Dermis lymphatic vessel endothelial cell (primary cell): ENCODE measurements around the gene CHD8. TPM values are rescaled to one million over a fixed set of nuclear protein-coding genes. Genes with fewer than 3 reads are reported as not detected.

Experiments
- total RNA-seq: library from RNA; depleted of rRNA; stranded (reverse); fragments of >200 nt; gene quantifications from 2 replicates; pipeline ENCODE4 v1.2.1, GENCODE V29; 2014

CHD8 gene, protein sequence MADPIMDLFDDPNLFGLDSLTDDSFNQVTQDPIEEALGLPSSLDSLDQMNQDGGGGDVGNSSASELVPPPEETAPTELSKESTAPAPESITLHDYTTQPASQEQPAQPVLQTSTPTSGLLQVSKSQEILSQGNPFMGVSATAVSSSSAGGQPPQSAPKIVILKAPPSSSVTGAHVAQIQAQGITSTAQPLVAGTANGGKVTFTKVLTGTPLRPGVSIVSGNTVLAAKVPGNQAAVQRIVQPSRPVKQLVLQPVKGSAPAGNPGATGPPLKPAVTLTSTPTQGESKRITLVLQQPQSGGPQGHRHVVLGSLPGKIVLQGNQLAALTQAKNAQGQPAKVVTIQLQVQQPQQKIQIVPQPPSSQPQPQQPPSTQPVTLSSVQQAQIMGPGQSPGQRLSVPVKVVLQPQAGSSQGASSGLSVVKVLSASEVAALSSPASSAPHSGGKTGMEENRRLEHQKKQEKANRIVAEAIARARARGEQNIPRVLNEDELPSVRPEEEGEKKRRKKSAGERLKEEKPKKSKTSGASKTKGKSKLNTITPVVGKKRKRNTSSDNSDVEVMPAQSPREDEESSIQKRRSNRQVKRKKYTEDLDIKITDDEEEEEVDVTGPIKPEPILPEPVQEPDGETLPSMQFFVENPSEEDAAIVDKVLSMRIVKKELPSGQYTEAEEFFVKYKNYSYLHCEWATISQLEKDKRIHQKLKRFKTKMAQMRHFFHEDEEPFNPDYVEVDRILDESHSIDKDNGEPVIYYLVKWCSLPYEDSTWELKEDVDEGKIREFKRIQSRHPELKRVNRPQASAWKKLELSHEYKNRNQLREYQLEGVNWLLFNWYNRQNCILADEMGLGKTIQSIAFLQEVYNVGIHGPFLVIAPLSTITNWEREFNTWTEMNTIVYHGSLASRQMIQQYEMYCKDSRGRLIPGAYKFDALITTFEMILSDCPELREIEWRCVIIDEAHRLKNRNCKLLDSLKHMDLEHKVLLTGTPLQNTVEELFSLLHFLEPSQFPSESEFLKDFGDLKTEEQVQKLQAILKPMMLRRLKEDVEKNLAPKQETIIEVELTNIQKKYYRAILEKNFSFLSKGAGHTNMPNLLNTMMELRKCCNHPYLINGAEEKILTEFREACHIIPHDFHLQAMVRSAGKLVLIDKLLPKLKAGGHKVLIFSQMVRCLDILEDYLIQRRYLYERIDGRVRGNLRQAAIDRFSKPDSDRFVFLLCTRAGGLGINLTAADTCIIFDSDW (N-terminal part only)
- 51.8 and 54.0 TPM in 2 replicates for total RNA-seq

DNA sequence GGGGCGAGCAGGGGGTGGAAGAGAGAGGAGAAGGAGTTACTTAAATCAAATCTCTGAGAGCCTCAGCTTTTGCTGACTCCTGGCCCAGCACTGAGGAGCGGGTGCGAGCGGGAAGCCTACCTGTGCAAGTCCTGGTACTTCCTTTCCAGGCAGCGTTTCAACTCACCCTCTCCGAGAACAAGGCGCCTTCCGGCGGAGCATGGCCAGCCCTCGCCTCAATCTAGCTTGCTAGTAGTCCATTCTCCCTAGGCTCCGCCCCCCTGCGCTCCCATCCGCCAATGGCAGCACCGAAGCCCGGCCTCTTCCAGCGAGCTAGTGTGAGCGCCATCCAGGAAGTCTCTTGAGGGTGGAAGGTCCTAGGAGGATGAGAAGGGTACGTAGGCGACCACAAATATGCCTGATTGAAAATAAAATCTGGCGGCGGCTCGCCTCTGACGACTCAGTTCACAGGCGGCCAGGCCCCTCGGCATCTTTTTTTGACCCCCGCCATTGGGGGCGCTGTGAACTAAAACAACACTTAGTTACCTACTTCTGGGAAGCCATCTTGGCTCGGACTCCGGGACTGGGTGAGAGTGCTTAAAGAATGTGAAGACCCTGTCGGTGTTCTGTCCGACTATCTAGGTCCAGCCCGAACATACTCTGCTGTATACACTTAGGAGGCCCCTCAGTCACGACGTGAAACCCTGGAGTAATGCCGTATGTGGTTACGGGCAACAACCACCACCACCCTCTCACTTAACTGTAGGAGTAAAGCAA is at the start of gene CHD8:
Gene CHD8 (minus strand): TSS at position 212 of the 756 bp plus-strand sequence. CDS start 24,480 bp downstream, outside the sequence.

DNA sequence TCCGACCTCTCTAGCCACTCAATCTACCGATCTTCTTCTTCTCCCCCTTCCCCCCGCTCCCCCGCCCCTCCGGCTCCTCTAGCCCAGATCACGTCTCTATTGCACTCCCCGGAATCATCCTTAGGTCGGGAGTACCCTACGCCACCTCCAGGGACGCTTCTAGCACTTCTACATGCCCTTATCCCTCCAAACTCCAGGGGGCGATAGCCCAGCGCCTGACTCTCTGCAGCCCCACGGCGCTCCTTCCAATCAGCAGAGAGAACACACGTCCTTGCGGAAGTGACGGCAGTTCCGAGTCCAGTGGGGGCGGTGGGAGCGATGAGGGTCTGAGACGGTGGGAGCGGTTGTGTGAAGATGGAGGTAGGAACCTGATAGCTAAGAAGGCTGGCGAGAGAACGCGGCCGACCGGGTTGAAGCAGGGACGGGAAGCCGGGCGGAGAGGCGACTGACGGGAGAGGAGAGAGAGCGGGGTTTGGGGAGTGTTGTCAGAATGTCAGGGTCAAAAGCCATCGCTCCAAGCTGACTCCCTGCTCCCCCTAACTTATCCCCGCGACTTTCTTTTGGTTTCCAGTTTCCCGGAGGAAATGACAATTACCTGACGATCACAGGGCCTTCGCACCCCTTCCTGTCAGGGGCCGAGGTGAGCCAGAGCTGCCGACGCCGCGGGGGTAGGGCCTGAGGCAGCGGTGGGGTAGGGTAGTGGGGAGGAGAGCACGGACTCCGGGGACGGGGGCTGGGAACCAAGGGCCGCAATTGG is 21.2 kb upstream of the CHD8 start, which contains the start of the genes RAB2B and TOX4:
Gene RAB2B (minus strand): TSS at position 35 of the 757 bp plus-strand sequence. CDS start 87 bp downstream, outside the sequence.
Gene TOX4 (plus strand): TSS at position 271 of the 757 bp plus-strand sequence. CDS start 84 bp downstream, at position 355.

DNA sequence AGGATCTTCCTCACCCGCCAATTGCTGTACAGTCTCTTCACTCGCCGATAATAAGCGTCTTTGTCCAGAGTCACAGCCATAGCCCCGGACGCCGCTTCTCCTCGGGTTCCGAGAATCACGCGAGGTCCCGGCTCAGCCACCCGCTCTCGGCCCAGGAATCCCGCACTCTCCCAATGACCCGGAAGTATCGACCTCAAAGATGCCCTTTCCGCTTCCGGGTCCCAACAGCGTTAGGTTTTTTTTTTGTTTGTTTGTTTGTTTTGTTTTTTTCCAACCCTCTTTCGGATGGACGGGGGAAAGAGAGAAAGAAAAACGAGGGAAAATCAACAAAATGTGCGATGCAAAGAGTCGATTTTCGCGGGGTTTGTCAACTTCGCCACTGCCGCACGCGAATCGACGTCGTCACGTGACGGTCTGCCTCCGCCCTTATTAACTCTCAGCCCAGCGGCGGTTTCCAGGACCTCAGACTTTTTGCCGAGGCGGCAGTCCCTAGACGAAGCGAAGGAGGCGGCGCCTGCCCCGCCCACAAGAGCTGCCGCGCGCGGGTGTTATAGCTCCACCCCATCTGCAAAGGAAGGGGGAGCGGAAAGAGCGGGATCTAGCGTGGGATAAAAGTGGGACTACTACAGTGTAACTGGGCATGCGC is 72.0 kb downstream of the CHD8 start, which contains the start of gene SUPT16H:
Gene SUPT16H (minus strand): TSS at position 172 of the 646 bp plus-strand sequence. CDS start 92 bp downstream, at position 80.

Other genes starting within 250 kb of the CHD8 start
- gene HNRNPC, start 186.7 kb downstream of the CHD8 start, total RNA-seq, result 669 and 675 TPM in 2 replicates
- 0.33 and 0.69 TPM in 2 replicates for gene RPGRIP1, start 176.0 kb downstream of the CHD8 start, total RNA-seq
- 60.9 and 73.1 TPM in 2 replicates for gene SUPT16H, start 72.1 kb downstream of the CHD8 start, total RNA-seq
- gene RAB2B, start 20.8 kb upstream of the CHD8 start, total RNA-seq, result 25.6 and 28.4 TPM in 2 replicates
- gene TOX4, start 21.1 kb upstream of the CHD8 start, total RNA-seq, result 20.2 and 23.8 TPM in 2 replicates
- 41.7 and 49.8 TPM in 2 replicates for gene METTL3, start 55.2 kb upstream of the CHD8 start, total RNA-seq
- gene SALL2, start 70.2 kb upstream of the CHD8 start, total RNA-seq, result 0.34 and 0.43 TPM in 2 replicates
- gene OR10G3, start 124.0 kb upstream of the CHD8 start, total RNA-seq, result not detected in 2 replicates
- gene OR10G2, start 178.8 kb upstream of the CHD8 start, total RNA-seq, result not detected in 2 replicates
- not detected in 2 replicates for gene OR4E2, start 197.7 kb upstream of the CHD8 start, total RNA-seq
- not detected in 2 replicates for gene OR4E1, start 217.7 kb upstream of the CHD8 start, total RNA-seq